Loucy (cell line): ENCODE results near the gene ENO4.

Experiments
- H2AFZ ChIP-seq: fragments of 200-600 bp; sonication (generic); 2 replicates; pipeline ENCODE4 v1.6.0; 2016; ENCODE audit warnings: antibody characterized with exemption, mild to moderate bottlenecking, low read length, moderate library complexity
- H3F3A ChIP-seq: fragments of 200-600 bp; 2 replicates; pipeline ENCODE4 v1.6.0; 2016; ENCODE audit warnings: antibody characterized with exemption, low read depth, mild to moderate bottlenecking
- H3K27me3 ChIP-seq: fragments of 200-600 bp; sonication (generic); 2 replicates; pipeline ENCODE4 v1.6.1; 2014; ENCODE audit warnings: low read length, mild to moderate bottlenecking; ENCODE audit not compliant: insufficient read depth, poor library complexity, severe bottlenecking
- H3K36me3 ChIP-seq: fragments of 200-600 bp; sonication (generic); 2 replicates; pipeline ENCODE4 v1.6.1; 2016; ENCODE audit warnings: low read length; ENCODE audit not compliant: insufficient read depth
- H3K4me1 ChIP-seq: fragments of 200-600 bp; sonication (generic); 2 replicates; pipeline ENCODE4 v1.5.1; 2014; ENCODE audit warnings: low read length, mild to moderate bottlenecking; ENCODE audit not compliant: insufficient read depth, poor library complexity, severe bottlenecking
- H3K4me2 ChIP-seq: fragments of 200-600 bp; sonication (generic); 2 replicates; pipeline ENCODE4 v1.6.0; 2014; ENCODE audit warnings: antibody characterized with exemption, low read length, low read depth, mild to moderate bottlenecking; ENCODE audit not compliant: poor library complexity, severe bottlenecking
- H3K4me3 ChIP-seq: fragments of 200-600 bp; sonication (generic); 2 replicates; pipeline ENCODE4 v1.5.1; 2014; ENCODE audit warnings: low read length, mild to moderate bottlenecking, mixed read lengths; ENCODE audit not compliant: poor library complexity, severe bottlenecking
- H3K79me2 ChIP-seq: fragments of 200-600 bp; sonication (generic); 2 replicates; pipeline ENCODE4 v1.6.1; 2014; ENCODE audit warnings: low read length; ENCODE audit not compliant: insufficient read depth
- H3K9ac ChIP-seq: fragments of 200-600 bp; sonication (generic); 2 replicates; pipeline ENCODE4 v1.6.0; 2014; ENCODE audit warnings: mild to moderate bottlenecking, low read depth, low read length, moderate library complexity; ENCODE audit not compliant: poor library complexity, severe bottlenecking
- H3K9me2 ChIP-seq: fragments of 200-600 bp; sonication (generic); replicated peaks from 2 replicates; pipeline ENCODE4 v1.6.1; 2016; ENCODE audit warnings: low read depth, low read length, mixed read lengths
- H3K9me3 ChIP-seq: fragments of 200-600 bp; sonication (generic); 2 replicates; pipeline ENCODE4 v1.6.1; 2014; ENCODE audit warnings: mild to moderate bottlenecking, antibody characterized with exemption, low read length, low read depth; ENCODE audit not compliant: insufficient read depth
- H4K20me1 ChIP-seq: fragments of 200-600 bp; sonication (generic); 2 replicates; pipeline ENCODE4 v1.6.0; 2014; ENCODE audit warnings: antibody characterized with exemption, low read length, mild to moderate bottlenecking; ENCODE audit not compliant: insufficient read depth, poor library complexity, severe bottlenecking
- EZH2phosphoT487 ChIP-seq: fragments of 200-600 bp; IDR thresholded peaks from 2 replicates; pipeline ENCODE4 v1.6.1; 2018; ENCODE audit warnings: antibody characterized with exemption, mild to moderate bottlenecking, moderate library complexity, borderline replicate concordance
- TF ChIP-seq, protein P1 (sequence below): fragments of 200-600 bp; sonication (generic); conservative IDR thresholded peaks from 2 replicates; pipeline ENCODE4 v1.5.1; 2014; ENCODE audit warnings: mild to moderate bottlenecking, antibody characterized with exemption, low read length

The ENO4 gene

GRCh38 chr10:116828116-116828515, 21.2 kb upstream of the ENO4 start:
- Histone ChIP-seq H2AFZ (no peak overlapping the region), H3K9me3 (no peaks in the 10 kb centered on the region), H3K27me3 (no peaks in the 10 kb centered on the region), H3K9ac (no peak overlapping the region), H3K36me3 (no peaks in the 10 kb centered on the region), H4K20me1 (no peaks in the 10 kb centered on the region), H3K4me1 (no peaks in the 10 kb centered on the region), H3F3A (no peaks in the 10 kb centered on the region), H3K9me2 (no peaks in the 10 kb centered on the region), H3K4me3 (no peak overlapping the region), H3K4me2 (no peak overlapping the region), H3K79me2 (no peaks in the 10 kb centered on the region)
- TF ChIP-seq, protein P1, sequence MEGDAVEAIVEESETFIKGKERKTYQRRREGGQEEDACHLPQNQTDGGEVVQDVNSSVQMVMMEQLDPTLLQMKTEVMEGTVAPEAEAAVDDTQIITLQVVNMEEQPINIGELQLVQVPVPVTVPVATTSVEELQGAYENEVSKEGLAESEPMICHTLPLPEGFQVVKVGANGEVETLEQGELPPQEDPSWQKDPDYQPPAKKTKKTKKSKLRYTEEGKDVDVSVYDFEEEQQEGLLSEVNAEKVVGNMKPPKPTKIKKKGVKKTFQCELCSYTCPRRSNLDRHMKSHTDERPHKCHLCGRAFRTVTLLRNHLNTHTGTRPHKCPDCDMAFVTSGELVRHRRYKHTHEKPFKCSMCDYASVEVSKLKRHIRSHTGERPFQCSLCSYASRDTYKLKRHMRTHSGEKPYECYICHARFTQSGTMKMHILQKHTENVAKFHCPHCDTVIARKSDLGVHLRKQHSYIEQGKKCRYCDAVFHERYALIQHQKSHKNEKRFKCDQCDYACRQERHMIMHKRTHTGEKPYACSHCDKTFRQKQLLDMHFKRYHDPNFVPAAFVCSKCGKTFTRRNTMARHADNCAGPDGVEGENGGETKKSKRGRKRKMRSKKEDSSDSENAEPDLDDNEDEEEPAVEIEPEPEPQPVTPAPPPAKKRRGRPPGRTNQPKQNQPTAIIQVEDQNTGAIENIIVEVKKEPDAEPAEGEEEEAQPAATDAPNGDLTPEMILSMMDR, result no peak
- TF ChIP-seq EZH2phosphoT487, result no peak

GRCh38 chr10:116829711-116830110, 19.6 kb upstream of the ENO4 start:
- Histone ChIP-seq H3K79me2 (no peaks in the 10 kb centered on the region), H3K4me2 (no peak overlapping the region), H3F3A (no peaks in the 10 kb centered on the region), H3K27me3 (no peaks in the 10 kb centered on the region), H2AFZ (no peak overlapping the region), H3K4me3 (no peak overlapping the region), H3K9ac (no peak overlapping the region), H4K20me1 (no peaks in the 10 kb centered on the region), H3K9me3 (no peaks in the 10 kb centered on the region), H3K4me1 (no peaks in the 10 kb centered on the region), H3K9me2 (no peaks in the 10 kb centered on the region), H3K36me3 (no peaks in the 10 kb centered on the region)
- no peak for TF ChIP-seq EZH2phosphoT487
- TF ChIP-seq, protein P1, result no peak

GRCh38 chr10:116831086-116831485, 18.2 kb upstream of the ENO4 start:
- Histone ChIP-seq H3K4me1 (no peaks in the 10 kb centered on the region), H3K36me3 (no peaks in the 10 kb centered on the region), H3K4me2 (no peak overlapping the region), H3K79me2 (no peaks in the 10 kb centered on the region), H3K27me3 (no peaks in the 10 kb centered on the region), H3K9me2 (no peaks in the 10 kb centered on the region), H3K9me3 (no peaks in the 10 kb centered on the region), H3K4me3 (no peak overlapping the region), H2AFZ (no peak overlapping the region), H4K20me1 (no peaks in the 10 kb centered on the region), H3F3A (no peaks in the 10 kb centered on the region), H3K9ac (no peak overlapping the region)
- TF ChIP-seq, protein P1, result no peak
- no peak for TF ChIP-seq EZH2phosphoT487
